Sigmoid colon (tissue), 7 donors: ENCODE results near the gene KIF26A. TPM values are rescaled to one million over a fixed set of nuclear protein-coding genes. Genes with fewer than 3 reads are reported as not detected.

Source experiments
- DNase-seq: peaks from one replicate; pipeline ENCODE4 v3.0.0-alpha.2; 2019
- H3K27ac ChIP-seq, 4 donors: fragments of 200-600 bp; sonication (generic); one replicate each; pipeline ENCODE4 v1.5.1; 2016 to 2019; ENCODE audit warnings: mild to moderate bottlenecking in 1 of 4
- H3K27me3 ChIP-seq, 3 donors: fragments of 200-600 bp; sonication (generic); one replicate each; pipeline ENCODE4 v1.5.1; 2019; ENCODE audit warnings: mild to moderate bottlenecking in 1 of 3
- H3K36me3 ChIP-seq, 4 donors: fragments of 200-600 bp; sonication (generic); one replicate each; pipeline ENCODE4 v1.5.1; 2016 to 2019
- H3K4me1 ChIP-seq, 4 donors: fragments of 200-600 bp; sonication (generic); one replicate each; pipeline ENCODE4 v1.5.1; 2017 to 2019
- H3K4me3 ChIP-seq, 4 donors: fragments of 200-600 bp; sonication (generic); one replicate each; pipeline ENCODE4 v1.5.1; 2017 to 2019; ENCODE audit warnings: mild to moderate bottlenecking in 2 of 4, moderate library complexity in 1 of 4
- H3K9me3 ChIP-seq, 4 donors: fragments of 200-600 bp in 3 of 4; sonication (generic) in 3 of 4; one replicate each; pipeline versions ENCODE4 v1.5.1 to v1.6.1; 2013 to 2019
- EP300 ChIP-seq, 4 donors: sonication (generic); formaldehyde crosslinking; IDR thresholded peaks; one replicate each; pipeline ENCODE4 v1.6.1; 2017; ENCODE audit warnings: antibody characterized with exemption in 4 of 4
- POLR2A ChIP-seq, 2 donors: fragments of 450-650 bp; IDR thresholded peaks; one replicate each; pipeline ENCODE4 v1.6.1; 2016; ENCODE audit warnings: antibody characterized with exemption in 2 of 2, mild to moderate bottlenecking in 2 of 2, moderate library complexity in 2 of 2
- POLR2AphosphoS5 ChIP-seq, 4 donors: sonication (generic); formaldehyde crosslinking; IDR thresholded peaks; one replicate each; pipeline ENCODE4 v1.6.1; 2017; ENCODE audit warnings: antibody characterized with exemption in 4 of 4
- WGBS, 2 donors: extraction: QIAGEN DNeasy Blood & Tissue Kit; methylation state at CpG; one replicate each; pipeline ENCODE4 v1.1.7; 2013; 5-methylcytosine and 5-hydroxymethylcytosine counted together
- intact Hi-C: fragments of 100-400 bp; cut with DNase I; formaldehyde crosslinking; loops from one replicate; pipeline ENCODE4 v1.15.1; 2023
- polyA plus RNA-seq, 3 donors: library from polyadenylated mRNA; stranded (reverse); fragments of 200-250 nt; gene quantifications; one replicate each; pipeline ENCODE4 v1.2.3, GENCODE V29; 2013
- total RNA-seq, 4 donors: library from RNA; depleted of rRNA; stranded (reverse); fragments of >200 nt; gene quantifications; one replicate each; pipeline ENCODE4 v1.1.0, GENCODE V29; 2016
- TF ChIP-seq, protein P1 (sequence below), 4 experiments: fragments of 450-650 bp in 3 of 4; fragments of 200-600 bp in 1 of 4; IDR thresholded peaks; one replicate each; pipeline ENCODE4 v1.5.1; 2016 to 2019; ENCODE audit warnings: antibody characterized with exemption in 4 of 4, mild to moderate bottlenecking in 3 of 4, moderate library complexity in 2 of 4
- donor health status: healthy with polysubstance abuse.
- donor health status: Bipolar disorder and iron deficiency.
- donor health status: healthy.

KIF26A gene
- total and polyA plus RNA-seq, 7 donors: 0.60 to 4.2 (median 2.1) TPM

DNA sequence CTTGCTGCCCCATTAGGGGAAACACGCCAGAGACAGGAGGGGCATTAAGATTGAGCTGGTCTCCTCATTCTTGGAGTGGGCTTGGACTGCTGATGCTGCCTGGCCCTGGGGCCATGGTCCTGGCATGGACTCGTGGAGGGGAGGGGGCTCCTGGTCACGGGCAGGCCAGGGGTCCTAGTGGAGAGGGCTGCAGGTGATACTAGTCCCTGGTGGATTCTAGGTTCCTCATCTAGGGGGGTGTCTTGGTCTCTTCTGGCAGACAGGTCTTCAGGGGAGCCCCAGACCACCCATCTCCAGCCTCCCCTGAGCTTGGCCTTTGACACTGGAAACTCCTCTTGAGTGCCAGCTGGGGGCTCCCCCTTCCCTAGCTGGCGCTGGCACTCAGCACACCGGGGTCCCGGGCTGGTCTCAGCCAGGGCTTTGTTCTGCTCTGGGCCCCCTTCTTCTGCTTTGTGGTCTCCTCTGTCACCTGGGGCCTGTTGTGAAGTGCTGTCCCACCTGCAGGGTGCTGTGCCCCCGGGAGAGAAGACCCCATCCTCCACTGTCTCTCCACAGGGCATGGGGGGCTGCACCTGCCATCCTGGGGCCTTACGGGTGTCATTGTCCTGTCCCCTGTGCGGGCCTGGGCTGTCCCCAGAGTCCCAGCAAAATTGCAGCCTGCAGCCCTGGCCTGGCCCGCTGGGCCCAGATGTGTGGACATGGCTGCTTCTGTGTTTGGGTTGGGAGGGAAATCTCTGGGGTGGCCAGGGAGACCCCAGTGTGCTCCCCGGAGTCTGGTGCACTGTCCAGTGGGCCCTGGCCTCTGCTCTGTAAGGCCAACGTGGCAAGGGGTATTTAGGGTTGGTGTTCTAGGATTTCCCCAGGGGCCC is 2.3 kb downstream of the KIF26A start:
- Histone ChIP-seq H3K4me3 (no peak overlapping the region), H3K4me1 (peaks cover 0 to 39% (median 35%) of the 10 kb centered on the region in 4 donors), H3K27me3 (peaks cover 30 to 41% (median 37%) of the 10 kb centered on the region in 3 donors), H3K36me3 (no peaks in the 10 kb centered on the region), H3K9me3 (no peaks in the 10 kb centered on the region), H3K27ac (no peak overlapping the region)
- 89% methylated on average over 12 of the region's 12 CpGs for WGBS, 2 donors
- TF ChIP-seq, protein P1, sequence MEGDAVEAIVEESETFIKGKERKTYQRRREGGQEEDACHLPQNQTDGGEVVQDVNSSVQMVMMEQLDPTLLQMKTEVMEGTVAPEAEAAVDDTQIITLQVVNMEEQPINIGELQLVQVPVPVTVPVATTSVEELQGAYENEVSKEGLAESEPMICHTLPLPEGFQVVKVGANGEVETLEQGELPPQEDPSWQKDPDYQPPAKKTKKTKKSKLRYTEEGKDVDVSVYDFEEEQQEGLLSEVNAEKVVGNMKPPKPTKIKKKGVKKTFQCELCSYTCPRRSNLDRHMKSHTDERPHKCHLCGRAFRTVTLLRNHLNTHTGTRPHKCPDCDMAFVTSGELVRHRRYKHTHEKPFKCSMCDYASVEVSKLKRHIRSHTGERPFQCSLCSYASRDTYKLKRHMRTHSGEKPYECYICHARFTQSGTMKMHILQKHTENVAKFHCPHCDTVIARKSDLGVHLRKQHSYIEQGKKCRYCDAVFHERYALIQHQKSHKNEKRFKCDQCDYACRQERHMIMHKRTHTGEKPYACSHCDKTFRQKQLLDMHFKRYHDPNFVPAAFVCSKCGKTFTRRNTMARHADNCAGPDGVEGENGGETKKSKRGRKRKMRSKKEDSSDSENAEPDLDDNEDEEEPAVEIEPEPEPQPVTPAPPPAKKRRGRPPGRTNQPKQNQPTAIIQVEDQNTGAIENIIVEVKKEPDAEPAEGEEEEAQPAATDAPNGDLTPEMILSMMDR (IDR thresholded peaks at IDR 0.05): no peak
- TF ChIP-seq EP300 (IDR thresholded peaks at IDR 0.05): no peak
- TF ChIP-seq POLR2AphosphoS5 (IDR thresholded peaks at IDR 0.05): no peak
- no peak for TF ChIP-seq POLR2A (IDR thresholded peaks at IDR 0.05)
- intact Hi-C loops: no loop called here
- peak; percentile 55 for DNase-seq

DNA sequence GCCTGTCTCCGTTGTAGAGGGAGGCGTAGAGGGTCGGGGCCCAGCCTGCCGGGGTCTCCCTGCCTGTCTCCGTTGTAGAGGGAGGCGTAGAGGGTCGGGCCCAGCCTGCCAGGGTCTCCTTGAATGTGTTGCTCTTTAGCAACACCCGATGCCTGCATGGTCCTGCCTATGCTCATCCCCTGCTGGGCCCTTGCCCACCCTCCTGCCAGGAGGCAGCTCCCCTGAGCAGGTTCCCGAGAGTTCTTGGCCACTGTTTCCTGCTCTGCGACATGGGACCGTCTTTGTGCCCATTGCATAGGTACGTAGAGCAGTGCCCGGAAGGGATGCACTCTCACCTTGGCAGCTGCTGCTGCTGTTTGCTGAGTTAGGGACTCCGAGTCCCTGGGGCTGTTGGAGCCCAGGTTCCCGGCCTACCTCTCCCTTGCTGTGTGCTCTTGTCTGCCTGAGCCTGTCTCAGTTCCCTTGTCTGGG is 3.3 kb downstream of the KIF26A start:
- TF ChIP-seq EP300 (IDR thresholded peaks at IDR 0.05) (no peak), POLR2A (IDR thresholded peaks at IDR 0.05) (no peak), POLR2AphosphoS5 (IDR thresholded peaks at IDR 0.05) (no peak)
- TF ChIP-seq, protein P1 (IDR thresholded peaks at IDR 0.05): no peak
- Histone ChIP-seq H3K9me3 (no peaks in the 10 kb centered on the region), H3K36me3 (no peaks in the 10 kb centered on the region), H3K27ac (no peak overlapping the region), H3K4me3 (no peak overlapping the region), H3K27me3 (peaks cover 24 to 33% (median 30%) of the 10 kb centered on the region in 3 donors), H3K4me1 (peaks cover 0 to 31% (median 28%) of the 10 kb centered on the region in 4 donors)
- peak; percentile 61 for DNase-seq
- intact Hi-C loops: no loop called here
- WGBS, 2 donors: 90 to 92% methylated on average over 15 of the region's 15 CpGs

DNA sequence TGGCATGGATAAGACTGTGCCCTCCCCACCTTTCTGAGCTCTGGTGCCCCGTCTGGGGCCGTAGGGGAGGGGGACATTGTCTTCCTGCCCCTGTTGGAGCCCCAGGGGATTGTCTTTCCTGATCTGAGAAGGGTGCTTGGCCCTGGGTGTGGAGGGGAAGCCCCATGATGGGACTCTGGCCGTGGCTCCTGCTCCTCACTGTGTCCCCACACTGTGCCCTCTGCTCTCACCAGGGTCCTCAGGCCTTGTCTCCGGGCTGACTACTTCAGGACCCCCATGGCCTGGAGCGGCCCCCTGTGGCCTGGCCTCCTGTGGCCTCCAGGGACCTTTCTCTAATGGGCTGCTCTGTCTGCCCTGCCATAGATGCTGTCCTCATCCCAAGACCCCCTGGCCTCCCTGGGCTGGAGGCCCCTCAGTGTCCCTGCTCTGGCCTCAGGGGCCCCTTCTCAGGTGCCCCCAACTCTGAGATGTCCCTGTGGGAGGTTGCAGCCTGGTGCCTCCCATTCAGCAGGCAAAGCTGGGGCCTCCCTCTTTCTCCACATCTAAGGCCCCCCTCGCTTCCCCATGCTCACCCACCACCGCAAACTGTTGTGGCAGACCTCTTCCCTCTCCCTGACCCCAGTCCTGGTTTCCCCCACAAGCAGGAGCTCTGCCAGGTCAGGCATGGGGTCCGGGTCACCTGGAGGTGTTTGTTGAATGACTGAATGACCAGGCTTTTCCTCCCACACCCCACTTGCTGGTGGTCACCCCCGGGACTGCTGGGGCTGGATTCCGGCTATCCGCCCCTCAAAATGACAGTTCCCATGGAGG is 4.0 kb downstream of the KIF26A start:
- TF ChIP-seq POLR2A (IDR thresholded peaks at IDR 0.05): no peak
- TF ChIP-seq POLR2AphosphoS5 (IDR thresholded peaks at IDR 0.05): no peak
- no peak for TF ChIP-seq EP300 (IDR thresholded peaks at IDR 0.05)
- TF ChIP-seq, protein P1 (IDR thresholded peaks at IDR 0.05): no peak
- 82 to 88% methylated on average over 11 of the region's 11 CpGs for WGBS, 2 donors
- intact Hi-C loops: no loop called here

DNA sequence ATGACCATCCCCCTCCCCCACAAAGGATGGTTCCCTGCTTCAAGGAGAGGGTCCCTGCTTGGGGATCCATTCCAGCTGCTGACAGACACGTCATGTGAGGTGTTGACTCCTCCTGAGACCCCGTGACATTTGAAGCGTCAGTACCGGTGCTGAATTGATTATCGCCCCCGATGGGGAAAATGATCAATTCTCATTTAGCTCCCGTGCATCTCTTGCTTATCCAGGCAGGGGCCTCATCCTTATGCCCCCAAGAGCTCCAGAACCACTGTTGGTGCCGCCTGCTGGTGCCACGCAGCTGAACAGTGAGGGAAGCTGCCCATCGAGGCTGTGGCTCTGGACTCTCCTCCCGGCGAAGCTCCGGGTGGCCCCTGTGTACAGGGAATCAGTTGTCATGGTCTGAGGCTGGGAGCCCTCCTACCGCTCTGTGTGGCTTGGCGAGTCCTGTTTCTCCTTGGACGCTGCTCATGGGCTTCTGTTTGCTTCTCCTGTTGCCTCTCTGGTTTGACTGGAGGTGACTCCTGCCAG is 4.6 kb downstream of the KIF26A start:
- Histone ChIP-seq H3K36me3 (no peaks in the 10 kb centered on the region), H3K9me3 (no peaks in the 10 kb centered on the region), H3K4me3 (no peak overlapping the region), H3K27ac (no peak overlapping the region), H3K4me1 (peaks cover 0 to 17% (median 14%) of the 10 kb centered on the region in 4 donors), H3K27me3 (peaks cover 12 to 20% (median 18%) of the 10 kb centered on the region in 3 donors)
- DNase-seq: peak; percentile 60
- TF ChIP-seq EP300 (IDR thresholded peaks at IDR 0.05) (no peak), POLR2AphosphoS5 (IDR thresholded peaks at IDR 0.05) (no peak), POLR2A (IDR thresholded peaks at IDR 0.05) (no peak)
- TF ChIP-seq, protein P1 (IDR thresholded peaks at IDR 0.05): no peak
- intact Hi-C loops: no loop called here
- 91 to 92% methylated on average over 16 of the region's 16 CpGs for WGBS, 2 donors

More for the DNA sequence above, 4.0 kb downstream of the KIF26A start:
- Histone ChIP-seq H3K27ac (no peak overlapping the region), H3K4me3 (no peak overlapping the region), H3K27me3 (peaks cover 17 to 26% (median 23%) of the 10 kb centered on the region in 3 donors), H3K4me1 (peaks cover 0 to 24% (median 21%) of the 10 kb centered on the region in 4 donors), H3K9me3 (no peaks in the 10 kb centered on the region), H3K36me3 (no peaks in the 10 kb centered on the region)
- peak; percentile 56 for DNase-seq
